ENCODE data around the gene KRT75. TPM values are rescaled to one million over a fixed set of nuclear protein-coding genes. Genes with fewer than 3 reads are reported as not detected.

KRT75 gene
- total and polyA plus RNA-seq, 8 donors: not detected

- intact Hi-C loops (cut with DNase I; ENCODE audit: low total_unique reads): no loop called here
- 78 to 87% (median 87%) methylated on average over 5 of the region's 5 CpGs for WGBS, 5 donors
- no peak overlapping the region for H3K4me3 ChIP-seq
These were observed 26.3 kb downstream of the KRT75 start for GRCh38 chr12:52407918-52408317.

GRCh38 chr12:52405922-52406385, 28.2 kb downstream of the KRT75 start, which contains the start of gene KRT82:
KRT82 (minus strand) TSS chr12:52406335; CDS start chr12:52406277, 58 bp downstream.
- TF ChIP-seq CTCF (IDR thresholded peaks at IDR 0.05) (no peak), POLR2A (IDR thresholded peaks at IDR 0.05) (no peak), EP300 (IDR thresholded peaks at IDR 0.05) (no peak), POLR2AphosphoS5 (IDR thresholded peaks at IDR 0.05) (no peak)
- WGBS, 5 donors: 86 to 93% (median 91%) methylated on average over 12 to 14 of the region's 14 CpGs
- H3K36me3 ChIP-seq: no peaks in the 10 kb centered on the region
- H3K27ac ChIP-seq: no peak within 1 kb of the TSS
- peaks cover 0 to 2% (median 0%) of the 10 kb centered on the region in 4 donors for H3K4me1 ChIP-seq
- no peak within 1 kb of the TSS for H3K4me3 ChIP-seq
- intact Hi-C loops (cut with DNase I; ENCODE audit: low total_unique reads): no loop called here
- DNase-seq: no peak
- no peaks in the 10 kb centered on the region for H3K27me3 ChIP-seq
- no peaks in the 10 kb centered on the region for H3K9me3 ChIP-seq

More at GRCh38 chr12:52407918-52408317, 26.3 kb downstream of the KRT75 start:
- no peak for DNase-seq
- H3K9me3 ChIP-seq: no peaks in the 10 kb centered on the region
- H3K4me1 ChIP-seq: peaks cover 0 to 10% (median 0%) of the 10 kb centered on the region in 4 donors
- H3K36me3 ChIP-seq: no peaks in the 10 kb centered on the region
- H3K27me3 ChIP-seq: no peaks in the 10 kb centered on the region
- no peak overlapping the region for H3K27ac ChIP-seq
- TF ChIP-seq CTCF (IDR thresholded peaks at IDR 0.05) (no peak), POLR2A (IDR thresholded peaks at IDR 0.05) (no peak), POLR2AphosphoS5 (IDR thresholded peaks at IDR 0.05) (no peak), EP300 (IDR thresholded peaks at IDR 0.05) (no peak)

GRCh38 chr12:52404951-52405350, 29.2 kb downstream of the KRT75 start:
- TF ChIP-seq POLR2AphosphoS5 (IDR thresholded peaks at IDR 0.05): no peak
- no peak for TF ChIP-seq EP300 (IDR thresholded peaks at IDR 0.05)
- no peak for TF ChIP-seq POLR2A (IDR thresholded peaks at IDR 0.05)
- no peak for TF ChIP-seq CTCF (IDR thresholded peaks at IDR 0.05)
- H3K36me3 ChIP-seq: no peaks in the 10 kb centered on the region
- WGBS, 5 donors: 82 to 100% (median 93%) methylated on average over 1 to 3 of the region's 3 CpGs
- intact Hi-C loops (cut with DNase I; ENCODE audit: low total_unique reads): no loop called here
- peaks cover 0 to 7% (median 0%) of the 10 kb centered on the region in 3 donors for H3K27me3 ChIP-seq
- no peaks in the 10 kb centered on the region for H3K9me3 ChIP-seq
- DNase-seq: no peak
- no peaks in the 10 kb centered on the region for H3K4me1 ChIP-seq
- H3K27ac ChIP-seq: no peak overlapping the region
- H3K4me3 ChIP-seq: no peak overlapping the region

- Histone ChIP-seq H3K4me1 (no peaks in the 10 kb centered on the region), H3K9me3 (no peaks in the 10 kb centered on the region), H3K4me3 (no peak overlapping the region), H3K27ac (no peak overlapping the region), H3K27me3 (peaks cover 0 to 12% (median 0%) of the 10 kb centered on the region in 3 donors), H3K36me3 (no peaks in the 10 kb centered on the region)
- WGBS, 5 donors: 82 to 94% (median 92%) methylated on average over 9 of the region's 9 CpGs
- TF ChIP-seq EP300 (IDR thresholded peaks at IDR 0.05): no peak
- TF ChIP-seq POLR2A (IDR thresholded peaks at IDR 0.05): no peak
- TF ChIP-seq POLR2AphosphoS5 (IDR thresholded peaks at IDR 0.05): no peak
- no peak for TF ChIP-seq CTCF (IDR thresholded peaks at IDR 0.05)
- DNase-seq: no peak
- intact Hi-C loops (cut with DNase I; ENCODE audit: low total_unique reads): no loop called here
These were observed 30.6 kb downstream of the KRT75 start for GRCh38 chr12:52403561-52403960.

Measured in stomach (tissue), 9 donors.